B cell (primary cell): Measurements from ENCODE around the gene MUC13.

Source experiments
- CTCF ChIP-seq: fragments of 200-600 bp; IDR thresholded peaks from one replicate; pipeline ENCODE4 v1.8.0; 2022; ENCODE audit warnings: antibody characterized with exemption, mild to moderate bottlenecking
- EZH2 ChIP-seq: IDR thresholded peaks from 2 replicates; pipeline ENCODE4 v1.6.1; 2012; ENCODE audit warnings: borderline replicate concordance, low read depth, mild to moderate bottlenecking, moderate library complexity, low read length; ENCODE audit not compliant: insufficient read depth, poor library complexity, severe bottlenecking

DNA sequence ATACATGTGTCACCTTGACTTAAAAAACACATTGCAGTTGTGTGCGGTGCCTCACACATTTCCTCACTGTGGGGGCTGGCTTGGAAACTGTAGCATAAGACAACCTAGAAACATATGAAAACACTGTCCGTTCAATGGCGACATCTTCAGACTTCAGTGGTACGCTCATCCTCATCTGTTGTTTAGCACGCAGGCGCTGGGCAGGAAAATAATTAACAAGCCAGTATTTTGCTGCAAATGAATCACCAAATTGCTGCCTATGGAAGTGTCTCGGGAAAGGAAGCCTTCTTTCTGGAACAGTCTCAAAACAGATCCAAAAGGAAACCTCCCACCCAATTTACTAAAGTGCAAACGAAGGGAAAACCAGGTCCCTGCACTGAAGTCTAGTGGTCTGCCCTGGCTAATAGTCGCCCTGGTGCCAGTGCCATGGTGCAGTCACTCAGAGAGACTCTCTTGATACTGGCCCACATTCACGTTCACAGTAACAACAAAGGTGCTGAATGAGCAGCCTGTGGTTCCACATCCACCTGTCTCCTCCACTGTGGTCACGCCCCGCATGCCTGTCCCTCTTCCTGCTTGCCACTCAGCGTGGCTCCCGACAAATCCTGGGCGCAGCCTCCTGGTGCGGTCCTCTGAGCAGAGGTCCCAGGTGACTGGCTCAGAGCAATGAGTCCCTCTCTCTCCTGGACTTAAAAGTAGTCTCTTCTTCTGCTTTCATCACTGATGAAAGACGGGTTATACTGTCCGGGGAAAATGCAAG lies 35.6 kb upstream of the MUC13 start:
- TF ChIP-seq CTCF (no peak), EZH2 (no peak)
